Fibroblast of mammary gland (primary cell): ENCODE results near the gene PWP1.

Experiments used
- DNase-seq: peaks from one replicate; pipeline ENCODE4 v3.0.0-alpha.2; 2010; ENCODE audit warnings: low read depth
- H3K4me3 ChIP-seq: 2 replicates; pipeline ENCODE4 v1.5.1; 2011; ENCODE audit warnings: low read depth, mild to moderate bottlenecking, low read length, moderate library complexity; ENCODE audit not compliant: control insufficient read depth
- CTCF ChIP-seq: conservative IDR thresholded peaks from 2 replicates; pipeline ENCODE4 v1.5.1; 2011; ENCODE audit warnings: low read depth, low read length, inconsistent platforms; ENCODE audit not compliant: control insufficient read depth, insufficient read depth

Gene PWP1

DNA sequence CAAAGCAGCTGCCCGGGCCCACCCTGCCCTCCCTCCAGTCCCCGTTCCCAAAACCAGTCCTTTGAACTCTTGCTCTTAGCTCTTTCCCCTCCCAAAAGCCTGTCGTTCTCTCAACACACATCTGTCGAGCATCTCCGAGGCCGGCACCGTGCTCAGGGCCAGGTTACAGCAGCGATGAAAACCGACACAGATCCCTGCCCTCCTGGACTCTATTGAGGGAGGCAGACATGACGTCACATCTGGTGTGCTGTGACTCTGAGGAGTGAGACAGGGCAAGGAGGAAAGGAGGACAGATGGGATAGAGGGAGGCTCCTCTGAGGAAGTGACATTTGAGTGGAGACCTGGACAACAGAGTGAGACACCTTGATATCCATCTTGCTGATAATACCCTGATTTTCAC is 34.6 kb upstream of the PWP1 start:
- no peak overlapping the region for H3K4me3 ChIP-seq
- TF ChIP-seq CTCF, result no peak
- no peak for DNase-seq

GRCh38 chr12:107651571-107652449 is 33.8 kb upstream of the PWP1 start:
- H3K4me3 ChIP-seq, result no peak overlapping the region
- no peak for DNase-seq
- TF ChIP-seq CTCF, result no peak

GRCh38 chr12:107653519-107653918 is 32.1 kb upstream of the PWP1 start:
- no peak for TF ChIP-seq CTCF
- H3K4me3 ChIP-seq, result no peak overlapping the region
- DNase-seq, result no peak

DNA sequence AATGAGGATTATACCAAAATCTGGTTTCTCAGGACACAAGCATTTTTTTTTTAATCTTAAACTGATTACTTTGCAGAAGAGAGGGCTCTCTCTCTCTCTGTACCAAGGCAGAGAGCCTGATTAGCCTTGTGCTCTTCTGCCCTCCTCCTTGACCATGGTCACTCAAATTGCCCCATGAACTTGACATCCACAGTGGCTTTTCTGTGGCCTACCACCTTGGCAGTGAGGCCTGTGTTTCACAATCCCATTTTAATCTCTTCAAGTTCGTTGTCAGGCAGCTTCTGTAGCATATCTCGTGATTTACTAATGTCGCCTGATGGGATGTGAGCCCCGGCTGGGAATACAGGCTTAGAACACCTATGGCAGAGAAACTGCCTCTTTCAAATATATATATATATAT is 30.7 kb upstream of the PWP1 start:
- no peak for DNase-seq
- H3K4me3 ChIP-seq, result no peak overlapping the region
- TF ChIP-seq CTCF, result no peak

GRCh38 chr12:107655281-107656065 is 30.1 kb upstream of the PWP1 start:
- no peak for DNase-seq
- no peak for TF ChIP-seq CTCF
- H3K4me3 ChIP-seq, result no peak overlapping the region

DNA sequence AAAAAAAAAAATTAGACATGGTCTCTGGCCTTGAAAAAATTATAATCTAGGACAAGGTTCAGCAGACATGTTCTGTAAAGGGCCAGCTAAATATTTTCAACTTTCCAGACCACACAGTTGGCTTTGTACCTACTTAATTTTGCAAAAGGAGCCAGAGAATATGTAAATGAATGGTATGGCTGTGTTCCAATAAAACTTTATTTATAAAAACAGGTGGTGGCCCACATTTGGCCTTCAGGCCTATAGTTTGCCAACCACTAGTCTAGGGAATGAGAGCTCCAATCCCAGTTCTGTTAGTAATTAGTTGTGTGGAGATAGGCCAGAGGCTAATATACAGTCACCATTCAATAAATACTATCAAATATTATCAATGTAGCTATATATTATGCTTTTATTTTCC is 29.3 kb upstream of the PWP1 start:
- DNase-seq, result no peak
- TF ChIP-seq CTCF, result no peak
- no peak overlapping the region for H3K4me3 ChIP-seq
